SKM-1 treated with dmso at 0.1 percent for 144 hours (cell line): ENCODE data around the gene APPL2.
A peak's percentile ranks its signal among the peaks of the same experiment; 100 is the strongest.

Experiments used
- DNase-seq: peaks from one replicate; lab custom pipeline; 2025; ENCODE audit not compliant: unreplicated experiment; lab: John Stamatoyannopoulos, UW

APPL2 gene

GRCh38 chr12:105235732-105236476, at the start of gene APPL2:
TSS of gene APPL2 (minus strand) at chr12:105236174. CDS start at chr12:105236012, 162 bp downstream.
- DNase-seq: peak; percentile 37

- DNase-seq: no peak
Measured at GRCh38 chr12:105285378-105285777, 49.4 kb upstream of the APPL2 start.

GRCh38 chr12:105281694-105282049, 45.7 kb upstream of the APPL2 start:
- no peak for DNase-seq

GRCh38 chr12:105280966-105281693, 45.2 kb upstream of the APPL2 start:
- no peak for DNase-seq

GRCh38 chr12:105279460-105280056, 43.6 kb upstream of the APPL2 start:
- DNase-seq: no peak

- no peak for DNase-seq
Measured at GRCh38 chr12:105278043-105278697, 42.2 kb upstream of the APPL2 start.

- no peak for DNase-seq
Measured at GRCh38 chr12:105275997-105276733, 40.2 kb upstream of the APPL2 start.

- no peak for DNase-seq
Measured at GRCh38 chr12:105274571-105274970, 38.6 kb upstream of the APPL2 start.

GRCh38 chr12:105273601-105274000, 37.6 kb upstream of the APPL2 start:
- DNase-seq: no peak

GRCh38 chr12:105272814-105273416, 36.9 kb upstream of the APPL2 start:
- DNase-seq: no peak

- no peak for DNase-seq
Measured at GRCh38 chr12:105272152-105272551, 36.2 kb upstream of the APPL2 start.

GRCh38 chr12:105271364-105271763, 35.4 kb upstream of the APPL2 start:
- DNase-seq: no peak

- DNase-seq: no peak
Measured at GRCh38 chr12:105270671-105271255, 34.8 kb upstream of the APPL2 start.

GRCh38 chr12:105267711-105268110, 31.7 kb upstream of the APPL2 start:
- DNase-seq: no peak

- DNase-seq: no peak
Measured at GRCh38 chr12:105264771-105265170, 28.8 kb upstream of the APPL2 start.

- no peak for DNase-seq
Measured at GRCh38 chr12:105262461-105263184, 26.6 kb upstream of the APPL2 start.

- no peak for DNase-seq
Measured at GRCh38 chr12:105261010-105261409, 25.0 kb upstream of the APPL2 start.

GRCh38 chr12:105259226-105259625, 23.3 kb upstream of the APPL2 start:
- DNase-seq: no peak

GRCh38 chr12:105257321-105257728, 21.4 kb upstream of the APPL2 start:
- no peak for DNase-seq
